OCI-M1 (cell line): ENCODE data around the gene ID4.

Source experiments
- DNase-seq: peaks from one replicate; lab custom pipeline; 2025; lab: John Stamatoyannopoulos, UW

Gene ID4

DNA sequence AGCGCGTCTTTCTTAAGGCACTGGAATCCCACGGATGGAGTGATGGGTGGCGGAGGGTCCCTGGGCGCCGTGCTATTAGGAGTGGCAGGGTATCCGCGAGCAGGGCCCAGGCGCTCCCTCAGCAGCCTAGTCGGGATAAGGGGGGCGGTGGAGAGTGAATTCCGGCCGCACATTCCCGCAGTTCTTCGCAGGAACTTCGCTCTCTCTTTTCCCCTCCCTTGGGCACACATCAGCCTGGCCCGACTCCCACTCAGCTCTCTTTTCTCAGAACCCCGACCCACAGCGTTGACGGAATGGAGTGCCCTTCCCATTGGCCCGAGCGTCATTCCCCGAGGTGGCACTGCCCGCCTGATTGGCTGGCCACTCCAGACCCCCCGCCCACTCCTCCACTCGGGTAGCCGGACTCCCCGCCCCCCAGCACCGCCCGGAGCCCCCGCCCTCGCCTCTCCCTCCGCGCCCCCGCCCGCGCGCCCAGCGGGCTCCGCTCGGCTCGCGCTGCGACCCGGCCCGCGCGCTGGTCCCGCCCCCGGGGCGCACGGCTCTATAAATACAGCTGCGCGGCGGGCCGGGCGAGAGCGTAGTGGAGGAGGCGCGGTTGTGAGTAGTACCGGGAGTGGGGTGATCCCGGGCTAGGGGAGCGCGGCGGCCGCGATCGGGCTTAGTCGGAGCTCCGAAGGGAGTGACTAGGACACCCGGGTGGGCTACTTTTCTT lies at the start of gene ID4:
Gene ID4, plus strand, starts transcription at position 572 of the 712 bp plus-strand sequence. CDS start 385 bp downstream, outside the sequence.
- DNase-seq, result no peak

- DNase-seq, result no peak
These were observed 48.5 kb upstream of the ID4 start for GRCh38 chr6:19788686-19789085.

GRCh38 chr6:19789100-19789803 lies 47.9 kb upstream of the ID4 start:
- peak; percentile 66 for DNase-seq

DNA sequence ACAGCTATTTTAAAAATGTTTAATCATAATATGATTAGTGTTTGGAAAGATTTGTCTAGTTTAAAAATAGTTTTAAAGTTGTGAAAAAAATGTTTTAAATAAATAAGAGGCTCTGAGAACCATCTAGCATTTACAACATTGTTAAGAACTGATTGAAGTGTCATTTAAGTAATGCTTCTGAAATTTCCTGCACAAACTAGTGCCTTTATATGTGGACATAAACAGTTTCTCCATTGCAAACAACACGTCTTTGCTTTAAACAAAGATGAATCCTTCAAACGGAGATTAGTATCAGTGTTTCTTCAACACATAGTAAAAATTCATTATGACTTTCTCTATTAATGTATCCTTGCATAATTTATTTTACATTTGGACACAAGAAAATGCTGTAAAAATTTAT lies 45.9 kb upstream of the ID4 start:
- no peak for DNase-seq

DNA sequence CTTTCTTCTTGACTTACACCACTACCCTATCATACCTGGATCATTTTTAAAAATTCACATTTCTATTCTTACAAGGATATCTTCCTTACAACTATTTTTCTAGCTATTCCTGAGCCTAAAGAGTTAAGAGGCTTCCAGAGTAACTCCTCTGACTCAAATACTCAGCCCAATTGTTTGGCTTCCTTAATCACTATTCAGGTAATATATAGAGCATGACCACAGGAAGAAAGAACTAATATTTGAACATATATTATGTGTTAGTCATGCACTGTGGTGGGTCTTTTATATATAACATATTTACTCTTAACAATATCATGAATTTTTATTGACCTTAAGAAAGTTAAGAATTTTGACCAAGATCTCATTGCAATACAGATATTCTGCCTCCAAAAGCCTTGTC lies 42.0 kb upstream of the ID4 start:
- no peak for DNase-seq

- no peak for DNase-seq
These were observed 40.7 kb upstream of the ID4 start for GRCh38 chr6:19796452-19796851.

DNA sequence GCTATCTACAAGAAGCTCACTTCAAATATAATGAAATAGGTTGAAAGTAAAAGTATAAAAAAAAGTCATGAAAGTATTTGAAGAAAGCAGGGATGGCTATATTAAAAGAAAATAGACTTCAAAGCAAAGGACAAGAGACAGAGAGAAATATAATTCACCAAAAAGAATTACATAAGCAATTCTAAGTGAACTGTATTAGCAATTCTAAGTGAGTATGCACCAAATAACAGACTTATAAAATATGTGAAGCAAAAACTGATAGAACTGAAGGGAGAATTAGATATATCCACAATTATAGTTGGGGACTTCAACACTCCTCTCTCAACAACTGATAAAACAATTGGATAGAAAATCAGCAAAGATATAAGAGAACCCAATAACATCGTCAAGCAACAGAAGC lies 38.8 kb upstream of the ID4 start:
- DNase-seq, result no peak

- DNase-seq, result peak; percentile 17
These were observed 34.5 kb upstream of the ID4 start for GRCh38 chr6:19802656-19803055.

DNA sequence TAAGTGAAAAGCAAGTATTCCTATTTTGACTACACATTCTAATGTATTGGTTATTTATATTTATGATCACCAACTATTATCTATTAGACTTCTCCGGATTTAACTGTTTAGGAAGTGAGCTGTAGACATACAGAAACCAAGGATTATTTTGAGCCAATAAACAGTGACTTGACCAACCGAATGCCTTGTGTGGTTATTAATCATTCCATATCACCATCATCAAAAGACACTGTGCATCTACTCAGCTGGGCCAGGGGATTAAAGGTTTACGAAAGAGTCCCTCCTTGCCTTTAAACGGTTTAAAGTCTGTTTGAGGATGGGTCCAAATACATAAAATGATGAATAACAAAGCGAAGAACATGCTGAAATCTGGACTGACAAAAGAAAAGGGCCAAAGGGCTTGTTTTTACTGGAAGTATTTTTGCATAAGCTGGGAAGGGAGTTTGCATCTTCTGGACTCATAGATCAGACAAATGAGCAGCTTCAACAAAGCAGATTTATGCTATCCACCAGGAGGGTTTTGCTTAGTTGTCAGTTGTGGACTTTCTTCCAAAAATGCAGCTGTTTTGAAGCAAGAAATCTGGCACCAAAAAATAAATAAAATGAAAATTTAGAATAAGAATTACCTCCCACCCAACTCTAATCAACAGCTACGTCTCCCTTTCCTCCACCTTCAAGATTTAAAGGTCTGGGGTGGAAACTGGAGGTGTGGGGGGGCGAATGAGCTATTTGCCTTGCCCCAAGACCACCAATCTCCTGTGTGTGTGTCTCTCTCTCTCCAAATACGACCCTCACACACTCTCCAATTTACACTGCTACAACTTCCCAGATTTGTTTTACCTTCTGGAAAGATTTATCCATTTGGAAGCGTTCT lies 33.6 kb upstream of the ID4 start:
- no peak for DNase-seq

DNA sequence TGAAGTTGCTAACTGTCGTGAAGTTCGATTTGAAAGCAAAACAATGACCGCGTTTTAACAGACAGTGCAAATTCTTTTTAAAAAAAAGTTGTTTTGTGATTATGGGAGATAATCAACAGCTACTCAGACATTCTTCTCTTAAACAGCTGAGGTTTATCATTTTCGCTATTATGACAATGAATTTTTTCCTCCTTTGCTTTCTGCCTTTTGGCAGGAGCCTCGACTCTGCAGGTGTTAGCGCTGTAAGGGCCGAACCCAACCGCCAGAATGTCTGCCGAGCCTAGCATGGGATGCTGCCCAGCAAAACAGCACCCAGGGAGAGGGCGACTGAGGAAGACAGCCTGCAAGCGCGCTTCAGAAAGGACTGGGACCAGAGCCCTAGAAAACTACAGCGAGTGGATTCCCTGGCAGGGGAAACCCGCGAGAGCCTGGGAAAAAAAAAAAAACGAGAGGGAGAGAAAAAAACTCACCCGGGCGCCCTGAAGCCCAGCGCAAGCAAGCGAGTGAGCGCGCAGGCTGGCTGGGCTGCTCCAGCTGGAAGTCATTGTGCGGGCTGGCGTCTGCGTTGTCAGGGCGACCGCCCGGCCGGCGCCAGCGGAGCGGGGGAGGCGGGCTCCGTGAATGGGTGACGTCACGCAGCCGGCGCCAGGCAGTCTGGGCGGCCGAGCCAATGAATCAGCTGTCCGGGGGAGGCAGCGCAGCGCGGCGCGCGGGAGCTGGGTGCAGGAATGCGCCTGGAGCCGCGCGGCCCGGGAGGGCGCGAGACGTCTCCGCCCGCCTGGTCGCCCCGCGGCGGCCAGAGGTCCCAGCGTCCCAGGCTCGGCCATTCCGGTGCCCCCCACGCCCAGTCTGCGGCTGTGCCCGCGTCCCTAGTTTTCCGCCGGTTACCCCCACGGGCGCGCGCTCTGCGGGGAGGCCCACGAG lies 32.7 kb upstream of the ID4 start:
- peak; percentile 98 for DNase-seq

GRCh38 chr6:19805129-19805481 lies 32.1 kb upstream of the ID4 start:
- DNase-seq, result peak; percentile 40

GRCh38 chr6:19806971-19807396 lies 30.2 kb upstream of the ID4 start:
- DNase-seq, result no peak

- DNase-seq, result no peak
These were observed 25.6 kb upstream of the ID4 start for GRCh38 chr6:19811397-19812079.

- DNase-seq, result peak; percentile 61
These were observed 24.6 kb upstream of the ID4 start for GRCh38 chr6:19812512-19813119.

- no peak for DNase-seq
These were observed 18.4 kb upstream of the ID4 start for GRCh38 chr6:19818805-19819204.

GRCh38 chr6:19824058-19824807 lies 12.9 kb upstream of the ID4 start:
- DNase-seq, result no peak

DNA sequence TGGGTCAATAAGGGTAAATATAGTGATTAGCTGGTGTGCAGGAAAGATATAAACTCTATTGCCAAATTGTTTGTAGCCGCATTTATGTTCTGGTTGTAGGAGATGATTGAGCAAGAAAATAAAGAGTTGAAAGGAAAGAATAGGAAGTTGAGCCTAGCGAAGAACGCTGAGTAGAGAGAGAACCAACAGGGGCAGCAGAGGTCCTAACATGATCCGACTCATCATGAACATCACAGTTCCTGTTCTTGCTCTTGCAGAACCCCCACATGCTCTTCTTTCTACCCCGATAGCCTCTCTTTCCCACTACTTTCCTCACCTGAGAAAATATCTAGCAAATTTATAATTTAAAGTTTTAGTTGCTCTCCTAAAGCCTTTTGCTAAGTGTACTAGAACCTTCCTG lies 9.9 kb upstream of the ID4 start:
- no peak for DNase-seq

GRCh38 chr6:19827903-19828302 lies 9.3 kb upstream of the ID4 start:
- no peak for DNase-seq

GRCh38 chr6:19830171-19830570 lies 7.0 kb upstream of the ID4 start:
- no peak for DNase-seq

DNA sequence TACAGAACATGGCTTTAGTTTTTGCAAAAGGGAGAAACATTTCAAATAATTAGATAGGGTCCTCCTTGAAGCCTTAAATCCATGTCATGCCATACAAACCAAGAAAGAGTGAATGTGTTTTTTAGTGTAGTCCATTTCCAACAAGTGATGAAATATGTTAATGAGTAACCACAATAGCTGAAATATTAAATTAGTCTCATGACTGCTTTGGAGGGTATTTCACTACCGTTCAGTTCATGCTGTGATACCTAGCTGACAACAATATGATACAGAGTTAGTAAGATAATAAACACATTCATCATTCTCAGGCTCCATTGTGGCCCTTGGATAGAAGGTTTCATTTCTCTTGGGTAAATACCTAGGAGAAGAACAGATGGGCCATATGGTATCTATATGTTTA lies 5.8 kb upstream of the ID4 start:
- DNase-seq, result no peak
